ENCODE results near the gene ZNF268.
"Not testable (repeated sequence)": the region's sequence is repeated elsewhere in the genome, so short reads cannot be mapped to it uniquely, and the experiment has no call there.

DNA sequence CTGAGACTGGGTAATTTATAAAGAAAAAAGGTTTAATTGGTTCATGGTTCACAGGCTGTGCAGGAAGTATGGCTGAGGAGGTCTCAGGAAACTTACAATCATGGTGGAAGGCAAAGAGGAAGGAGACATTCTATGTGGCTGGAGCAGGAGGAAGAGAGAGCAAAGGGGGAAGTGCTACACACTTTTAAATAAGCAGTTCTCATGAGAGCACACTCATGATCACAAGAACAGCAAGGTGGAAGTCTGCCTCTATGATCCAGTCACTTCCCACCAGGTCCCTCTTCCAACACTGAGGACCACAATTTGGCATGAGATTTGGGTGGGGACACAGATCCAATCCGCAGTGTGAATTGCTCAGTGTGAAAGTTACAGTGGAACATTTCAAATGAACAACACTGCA, 74.5 kb downstream of the ZNF268 start:
- TF ChIP-seq, protein P1, sequence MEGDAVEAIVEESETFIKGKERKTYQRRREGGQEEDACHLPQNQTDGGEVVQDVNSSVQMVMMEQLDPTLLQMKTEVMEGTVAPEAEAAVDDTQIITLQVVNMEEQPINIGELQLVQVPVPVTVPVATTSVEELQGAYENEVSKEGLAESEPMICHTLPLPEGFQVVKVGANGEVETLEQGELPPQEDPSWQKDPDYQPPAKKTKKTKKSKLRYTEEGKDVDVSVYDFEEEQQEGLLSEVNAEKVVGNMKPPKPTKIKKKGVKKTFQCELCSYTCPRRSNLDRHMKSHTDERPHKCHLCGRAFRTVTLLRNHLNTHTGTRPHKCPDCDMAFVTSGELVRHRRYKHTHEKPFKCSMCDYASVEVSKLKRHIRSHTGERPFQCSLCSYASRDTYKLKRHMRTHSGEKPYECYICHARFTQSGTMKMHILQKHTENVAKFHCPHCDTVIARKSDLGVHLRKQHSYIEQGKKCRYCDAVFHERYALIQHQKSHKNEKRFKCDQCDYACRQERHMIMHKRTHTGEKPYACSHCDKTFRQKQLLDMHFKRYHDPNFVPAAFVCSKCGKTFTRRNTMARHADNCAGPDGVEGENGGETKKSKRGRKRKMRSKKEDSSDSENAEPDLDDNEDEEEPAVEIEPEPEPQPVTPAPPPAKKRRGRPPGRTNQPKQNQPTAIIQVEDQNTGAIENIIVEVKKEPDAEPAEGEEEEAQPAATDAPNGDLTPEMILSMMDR (IDR thresholded peaks at IDR 0.05), result not testable (repeated sequence)
- not testable (repeated sequence) for TF ChIP-seq POLR2A, EP300 (IDR thresholded peaks at IDR 0.05)
